Posterior cingulate gyrus (tissue), 11 donors: ENCODE measurements around the gene TMEM167A.

Source experiments
- DNase-seq, 10 donors: peaks; one replicate each; pipeline versions ENCODE4 v3.0.0 to v3.0.0-alpha.2; 2020 to 2021; ENCODE audit warnings: mixed read lengths in 3 of 10
- intact Hi-C: fragments of 100-400 bp; cut with DNase I; formaldehyde crosslinking; loops from one replicate; pipeline ENCODE4 v1.15.1; 2023

The TMEM167A gene

GRCh38 chr5:83076742-83077661 is at the start of gene TMEM167A, which contains the start of gene XRCC4:
TMEM167A (minus strand) TSS chr5:83077394; CDS start chr5:83077323, 71 bp downstream.
XRCC4 (plus strand) TSS chr5:83077547; CDS start chr5:83104920, 27,373 bp downstream.
- intact Hi-C loops = loop anchor here (1.0 kb wide), 1 partner anchor 396 kb away; no protein-coding TSS in a partner anchor
- peak; percentile 94 to 99 (median 97) for DNase-seq

GRCh38 chr5:83126501-83126900 is 49.3 kb upstream of the TMEM167A start:
- intact Hi-C loops = no loop called here
- no peak for DNase-seq

- intact Hi-C loops = no loop called here
- DNase-seq = no peak
Observed at GRCh38 chr5:83125560-83125959, 48.4 kb upstream of the TMEM167A start.

- intact Hi-C loops = no loop called here
- DNase-seq = no peak
Observed at GRCh38 chr5:83124593-83124992, 47.4 kb upstream of the TMEM167A start.

- DNase-seq = no peak
- intact Hi-C loops = no loop called here
Observed at GRCh38 chr5:83118976-83119375, 41.8 kb upstream of the TMEM167A start.

GRCh38 chr5:83118471-83118870 is 41.3 kb upstream of the TMEM167A start:
- DNase-seq = no peak
- intact Hi-C loops = no loop called here

- no peak for DNase-seq
- intact Hi-C loops = no loop called here
Observed at GRCh38 chr5:83115816-83116215, 38.6 kb upstream of the TMEM167A start.

GRCh38 chr5:83109380-83109779 is 32.2 kb upstream of the TMEM167A start:
- no peak for DNase-seq
- intact Hi-C loops = no loop called here

GRCh38 chr5:83107692-83108420 is 30.7 kb upstream of the TMEM167A start:
- DNase-seq = no peak
- intact Hi-C loops = no loop called here

- intact Hi-C loops = no loop called here
Observed at GRCh38 chr5:83104021-83104420, 26.8 kb upstream of the TMEM167A start.

GRCh38 chr5:83102364-83102980 is 25.3 kb upstream of the TMEM167A start:
- DNase-seq = no peak
- intact Hi-C loops = no loop called here

More at GRCh38 chr5:83104021-83104420, 26.8 kb upstream of the TMEM167A start:
- no peak for DNase-seq

- intact Hi-C loops = no loop called here
- no peak for DNase-seq
Observed at GRCh38 chr5:83101514-83101913, 24.3 kb upstream of the TMEM167A start.

- intact Hi-C loops = no loop called here
- DNase-seq = no peak
Observed at GRCh38 chr5:83099445-83099844, 22.3 kb upstream of the TMEM167A start.

- intact Hi-C loops = no loop called here
- no peak for DNase-seq
Observed at GRCh38 chr5:83099001-83099400, 21.8 kb upstream of the TMEM167A start.

GRCh38 chr5:83097689-83098231 is 20.6 kb upstream of the TMEM167A start:
- intact Hi-C loops = no loop called here
- no peak for DNase-seq

- intact Hi-C loops = no loop called here
- no peak for DNase-seq
Observed at GRCh38 chr5:83096660-83097339, 19.6 kb upstream of the TMEM167A start.

GRCh38 chr5:83095957-83096539 is 18.9 kb upstream of the TMEM167A start:
- intact Hi-C loops = no loop called here
- no peak for DNase-seq

- intact Hi-C loops = no loop called here
Observed at GRCh38 chr5:83095163-83095956, 18.2 kb upstream of the TMEM167A start.

GRCh38 chr5:83093692-83094091 is 16.5 kb upstream of the TMEM167A start:
- intact Hi-C loops = no loop called here
- DNase-seq = no peak

More at GRCh38 chr5:83095163-83095956, 18.2 kb upstream of the TMEM167A start:
- no peak for DNase-seq
